ENCODE measurements around the gene TTC23. TPM values are rescaled to one million over a fixed set of nuclear protein-coding genes. Genes with fewer than 3 reads are reported as not detected.

The TTC23 gene
- total RNA-seq, 1 experiment from 2014 or later: 34.5 TPM

Other genes starting within 250 kb of the TTC23 start
- not detected in 2 replicates for gene PGPEP1L, start 241.8 kb downstream of the TTC23 start, total RNA-seq (2014; rRNA removed; shearing (Covaris generic))
- 1.9 and 4.1 TPM in 2 replicates for gene SYNM, start 144.5 kb downstream of the TTC23 start, total RNA-seq (2014; rRNA removed; shearing (Covaris generic))
- 19.9 and 31.9 TPM in 2 replicates for gene LRRC28, start 1.9 kb upstream of the TTC23 start, total RNA-seq (2014; rRNA removed; shearing (Covaris generic))

Measured in M059J (cell line).